ENCODE measurements around the gene ST6GALNAC6. TPM values are rescaled to one million over a fixed set of nuclear protein-coding genes. Genes with fewer than 3 reads are reported as not detected.

The ST6GALNAC6 gene
- polyA plus RNA-seq, 6 donors from 2014 or later: 17.2 to 27.8 (median 19.8) TPM

- peaks cover 4 to 37% (median 8%) of the 10 kb centered on the region in 3 donors for H3K27me3 Mint-ChIP-seq
- no peak for ATAC-seq (ENCODE audit: low read depth in 2 of 2)
- no peaks in the 10 kb centered on the region for H3K9me3 Mint-ChIP-seq
- H3K4me1 Mint-ChIP-seq: peaks cover 13 to 25% (median 21%) of the 10 kb centered on the region in 3 donors
- H3K4me3 Mint-ChIP-seq: peak overlapping the region; percentile 43 to 85 (median 71)
- H3K27ac Mint-ChIP-seq: peak overlapping the region in 1 of 6 donors; percentile 59
- H3K36me3 Mint-ChIP-seq: no peaks in the 10 kb centered on the region
- DNase-seq: no peak
Observed at GRCh38 chr9:127928676-127929624, 29.5 kb upstream of the ST6GALNAC6 start.

DNA sequence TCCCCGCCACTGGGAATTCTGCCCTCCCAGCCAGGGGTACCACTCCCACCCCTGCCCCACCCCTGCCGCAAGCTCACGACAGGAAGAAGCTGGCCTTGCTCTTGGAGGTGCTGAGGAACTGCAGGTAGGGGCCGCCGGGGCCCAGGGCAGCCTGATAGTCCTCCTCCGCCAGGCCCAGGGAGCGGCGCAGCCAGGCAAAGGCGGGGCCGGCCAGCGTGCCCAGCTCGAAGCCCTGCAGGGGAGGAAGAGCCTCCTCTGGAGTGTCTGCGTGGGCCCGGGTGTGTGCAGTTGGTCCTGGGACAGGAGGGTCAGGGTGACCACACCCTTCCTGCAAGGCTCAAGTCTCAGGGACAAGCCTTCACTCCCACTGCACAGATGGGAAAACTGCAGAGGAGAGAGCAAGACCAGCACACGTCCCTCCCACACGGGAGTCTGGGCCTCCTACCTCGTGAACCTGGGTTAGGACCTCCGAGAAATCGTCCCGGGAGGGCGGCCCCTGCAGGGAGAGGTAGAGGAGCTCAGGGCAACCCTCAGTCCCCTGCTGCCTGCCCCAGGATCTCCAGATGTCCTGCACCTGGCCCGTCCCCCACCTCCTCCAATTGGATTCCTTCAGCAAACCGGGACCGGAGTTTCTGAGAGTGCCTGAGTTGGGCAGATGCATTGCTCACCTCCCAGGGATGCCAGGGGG, 28.7 kb upstream of the ST6GALNAC6 start:
- Mint-ChIP-seq H3K4me1 (peaks cover 12 to 25% (median 20%) of the 10 kb centered on the region in 3 donors), H3K27ac (peak overlapping the region in 1 of 6 donors; percentile 59), H3K4me3 (peak overlapping the region in 6 of 8 donors; percentile 43 to 85 (median 64)), H3K9me3 (no peaks in the 10 kb centered on the region), H3K27me3 (peaks cover 4 to 42% (median 8%) of the 10 kb centered on the region in 3 donors), H3K36me3 (no peaks in the 10 kb centered on the region)
- no peak for ATAC-seq (ENCODE audit: low read depth in 2 of 2)
- DNase-seq: no peak

DNA sequence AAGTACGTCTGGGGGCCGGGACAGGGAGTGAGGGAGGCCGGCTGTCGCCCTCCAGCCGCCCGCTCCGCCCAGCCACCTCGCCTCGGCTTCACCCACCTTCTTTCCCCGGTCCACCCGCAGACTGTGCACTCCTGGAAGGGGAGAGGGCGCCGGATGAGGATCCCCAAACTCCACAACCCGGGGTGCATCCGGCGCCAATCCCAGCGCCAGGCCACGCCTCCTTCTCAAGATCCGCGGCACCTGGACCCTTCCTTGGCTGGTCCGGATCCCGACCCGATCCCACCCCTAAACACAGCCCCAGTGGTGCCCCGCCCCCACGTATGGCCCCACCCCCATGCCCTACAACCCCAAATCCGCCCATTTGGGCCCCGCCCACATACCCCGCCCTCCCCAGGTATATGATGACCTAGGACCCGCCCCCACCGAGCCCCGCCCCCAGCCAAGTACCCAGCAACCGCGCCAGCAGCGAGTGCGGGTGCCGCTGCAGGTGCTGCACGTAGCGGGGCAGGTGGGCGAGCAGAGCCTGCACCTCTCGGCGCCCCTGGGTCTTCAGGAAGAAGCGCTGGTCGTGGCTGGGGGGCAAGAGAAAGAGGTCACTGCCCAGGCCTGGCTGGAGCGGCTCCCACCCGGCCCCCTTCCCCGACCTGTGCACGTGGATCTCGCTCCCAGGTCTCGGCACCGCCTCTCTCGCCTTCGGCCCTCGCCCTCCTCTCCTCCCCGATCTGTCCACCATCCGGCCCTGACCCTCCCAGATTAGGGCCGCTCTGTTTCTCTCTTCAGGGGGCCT, 28.0 kb upstream of the ST6GALNAC6 start:
- peaks cover 8 to 25% (median 17%) of the 10 kb centered on the region in 3 donors for H3K4me1 Mint-ChIP-seq
- H3K9me3 Mint-ChIP-seq: no peaks in the 10 kb centered on the region
- ATAC-seq (ENCODE audit: low read depth in 2 of 2): peak; percentile 40
- peaks cover 4 to 42% (median 8%) of the 10 kb centered on the region in 3 donors for H3K27me3 Mint-ChIP-seq
- peak overlapping the region in 1 of 6 donors; percentile 41 for H3K27ac Mint-ChIP-seq
- H3K36me3 Mint-ChIP-seq: no peaks in the 10 kb centered on the region
- peak overlapping the region; percentile 61 to 88 (median 70) for H3K4me3 Mint-ChIP-seq
- DNase-seq: peak; percentile 45

DNA sequence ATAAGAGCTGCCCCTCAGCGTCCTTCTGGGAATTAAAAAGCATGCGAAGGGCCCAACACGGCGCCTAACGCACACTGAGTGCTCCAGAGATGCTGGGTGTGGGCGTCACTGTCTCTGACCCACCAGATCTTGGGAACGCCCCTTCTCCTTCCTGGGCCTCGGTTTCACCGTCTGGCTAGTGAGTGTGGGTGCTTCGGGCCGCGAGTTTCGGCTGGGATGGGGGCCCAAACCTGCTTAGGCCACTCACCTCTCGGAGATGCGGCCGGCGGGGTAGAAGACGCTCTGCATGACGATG, 27.4 kb upstream of the ST6GALNAC6 start:
- no peak overlapping the region for H3K27ac Mint-ChIP-seq
- no peaks in the 10 kb centered on the region for H3K36me3 Mint-ChIP-seq
- ATAC-seq (ENCODE audit: low read depth in 2 of 2): peak in 1 of 2 donors; percentile 2
- H3K4me3 Mint-ChIP-seq: peak overlapping the region; percentile 61 to 88 (median 70)
- H3K9me3 Mint-ChIP-seq: no peaks in the 10 kb centered on the region
- DNase-seq: no peak
- peaks cover 8 to 26% (median 17%) of the 10 kb centered on the region in 3 donors for H3K4me1 Mint-ChIP-seq
- H3K27me3 Mint-ChIP-seq: peaks cover 4 to 42% (median 8%) of the 10 kb centered on the region in 3 donors

DNA sequence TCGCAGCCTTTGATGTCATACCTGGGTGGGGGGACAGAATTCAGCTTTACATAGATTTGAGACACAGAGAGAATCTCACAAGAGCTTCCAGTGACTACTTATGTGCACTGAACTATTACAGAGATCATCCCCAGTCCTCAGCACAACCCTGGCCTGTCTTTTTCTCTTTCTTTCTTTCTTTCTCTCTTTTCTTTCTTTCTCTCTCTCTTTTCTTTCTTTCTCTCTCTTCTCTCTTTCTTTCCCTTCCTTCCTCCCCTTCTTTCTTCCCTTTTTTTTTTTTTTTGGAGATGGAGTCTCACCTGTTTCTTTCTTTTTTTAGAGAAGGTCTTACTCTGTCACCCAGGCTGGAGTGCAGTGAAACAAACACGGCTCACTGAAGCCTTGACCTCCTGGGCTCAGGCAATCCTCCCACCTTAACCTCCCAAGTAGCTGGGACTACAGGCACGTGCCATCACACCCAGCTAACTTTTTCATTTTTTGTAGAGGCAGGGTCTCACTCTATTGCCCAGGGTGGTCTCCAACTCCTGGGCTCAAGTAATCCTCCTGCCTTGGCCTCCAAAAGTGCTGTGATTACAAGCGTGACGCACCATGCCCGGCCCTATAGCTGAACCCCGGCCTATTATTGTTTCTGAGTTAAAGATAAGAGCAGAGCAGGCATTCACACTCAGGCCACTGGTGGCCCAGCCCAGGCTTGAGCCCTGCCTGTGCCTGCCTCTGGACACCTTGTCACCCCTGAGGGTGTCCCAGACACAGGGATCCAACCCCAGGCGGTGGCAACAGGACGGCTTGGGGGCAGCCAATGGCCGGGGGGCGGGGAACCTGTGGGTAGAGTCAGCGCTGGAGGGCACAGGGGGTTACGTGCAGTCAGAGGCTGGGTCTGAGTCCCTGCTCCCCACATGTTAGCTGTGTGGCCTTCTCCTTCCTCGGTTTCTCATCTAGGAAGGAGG, 26.8 kb upstream of the ST6GALNAC6 start:
- ATAC-seq (ENCODE audit: low read depth in 2 of 2) (no peak), DNase-seq (no peak)
- Mint-ChIP-seq H3K36me3 (no peaks in the 10 kb centered on the region), H3K4me3 (peak overlapping the region; percentile 55 to 88 (median 69)), H3K9me3 (no peaks in the 10 kb centered on the region), H3K27me3 (peaks cover 4 to 37% (median 8%) of the 10 kb centered on the region in 3 donors), H3K27ac (peak overlapping the region in 3 of 6 donors; percentile 42 to 98 (median 76)), H3K4me1 (peaks cover 8 to 25% (median 18%) of the 10 kb centered on the region in 3 donors)

GRCh38 chr9:127924736-127925444, 25.5 kb upstream of the ST6GALNAC6 start:
- no peaks in the 10 kb centered on the region for H3K36me3 Mint-ChIP-seq
- H3K27ac Mint-ChIP-seq: peak overlapping the region in 1 of 6 donors; percentile 11
- H3K4me1 Mint-ChIP-seq: peaks cover 10 to 18% (median 17%) of the 10 kb centered on the region in 3 donors
- peaks cover under 1 to 37% (median 8%) of the 10 kb centered on the region in 3 donors for H3K27me3 Mint-ChIP-seq
- DNase-seq: no peak
- no peak for ATAC-seq (ENCODE audit: low read depth in 2 of 2)
- no peaks in the 10 kb centered on the region for H3K9me3 Mint-ChIP-seq
- peak overlapping the region in 1 of 8 donors; percentile 19 for H3K4me3 Mint-ChIP-seq

DNA sequence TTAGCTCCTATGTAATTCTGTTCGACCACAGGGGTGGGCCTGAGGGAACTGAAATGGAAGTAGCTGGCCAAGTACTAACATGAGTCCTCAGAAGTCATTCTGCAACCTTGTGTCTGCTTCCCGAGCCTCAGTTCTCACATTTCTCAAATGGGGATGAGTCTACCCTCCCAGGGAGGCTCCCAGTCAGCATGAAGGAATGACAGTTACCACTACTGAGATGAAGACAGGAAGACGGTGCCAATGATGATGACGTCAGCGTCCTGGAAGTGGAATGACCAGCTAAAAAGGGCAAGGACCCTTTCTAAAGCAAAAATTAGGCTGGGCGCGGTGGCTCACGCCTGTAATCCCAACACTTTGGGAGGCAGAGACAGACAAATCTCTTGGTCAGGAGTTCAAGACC, 24.4 kb upstream of the ST6GALNAC6 start:
- no peak for ATAC-seq (ENCODE audit: low read depth in 2 of 2)
- no peaks in the 10 kb centered on the region for H3K36me3 Mint-ChIP-seq
- peak overlapping the region in 1 of 8 donors; percentile 42 for H3K4me3 Mint-ChIP-seq

DNA sequence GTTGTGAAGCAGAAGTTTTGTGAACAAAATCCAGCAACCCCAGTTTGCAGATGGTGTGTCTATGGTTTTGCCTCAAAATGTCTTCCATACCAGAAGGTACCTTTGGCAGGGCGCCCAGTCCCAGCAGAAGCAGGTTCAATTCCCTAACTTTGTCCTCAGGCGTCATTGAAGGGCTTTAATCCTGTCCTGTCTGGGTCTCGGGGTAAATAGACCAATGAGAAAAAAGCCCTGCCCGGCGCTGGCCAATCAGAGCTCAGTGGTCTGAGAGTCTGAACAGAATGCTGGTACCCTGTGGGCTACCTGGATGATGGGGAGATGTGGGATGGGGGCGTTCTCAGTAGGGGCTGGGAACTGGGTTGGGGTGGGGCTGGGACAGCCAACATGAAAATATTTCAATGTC, 23.6 kb upstream of the ST6GALNAC6 start:
- ATAC-seq (ENCODE audit: low read depth in 2 of 2) (no peak), DNase-seq (no peak)
- H3K4me3 Mint-ChIP-seq: no peak overlapping the region
- no peak overlapping the region for H3K27ac Mint-ChIP-seq
- H3K4me1 Mint-ChIP-seq: peaks cover 19 to 32% (median 23%) of the 10 kb centered on the region in 3 donors
- H3K27me3 Mint-ChIP-seq: peaks cover 0 to 29% (median 8%) of the 10 kb centered on the region in 3 donors
- no peaks in the 10 kb centered on the region for H3K36me3 Mint-ChIP-seq
- no peaks in the 10 kb centered on the region for H3K9me3 Mint-ChIP-seq

More for the DNA sequence above, 24.4 kb upstream of the ST6GALNAC6 start:
- no peaks in the 10 kb centered on the region for H3K9me3 Mint-ChIP-seq
- DNase-seq: no peak
- peaks cover 15 to 25% (median 16%) of the 10 kb centered on the region in 3 donors for H3K4me1 Mint-ChIP-seq
- peaks cover 0 to 36% (median 8%) of the 10 kb centered on the region in 3 donors for H3K27me3 Mint-ChIP-seq
- H3K27ac Mint-ChIP-seq: peak overlapping the region in 1 of 6 donors; percentile 7

DNA sequence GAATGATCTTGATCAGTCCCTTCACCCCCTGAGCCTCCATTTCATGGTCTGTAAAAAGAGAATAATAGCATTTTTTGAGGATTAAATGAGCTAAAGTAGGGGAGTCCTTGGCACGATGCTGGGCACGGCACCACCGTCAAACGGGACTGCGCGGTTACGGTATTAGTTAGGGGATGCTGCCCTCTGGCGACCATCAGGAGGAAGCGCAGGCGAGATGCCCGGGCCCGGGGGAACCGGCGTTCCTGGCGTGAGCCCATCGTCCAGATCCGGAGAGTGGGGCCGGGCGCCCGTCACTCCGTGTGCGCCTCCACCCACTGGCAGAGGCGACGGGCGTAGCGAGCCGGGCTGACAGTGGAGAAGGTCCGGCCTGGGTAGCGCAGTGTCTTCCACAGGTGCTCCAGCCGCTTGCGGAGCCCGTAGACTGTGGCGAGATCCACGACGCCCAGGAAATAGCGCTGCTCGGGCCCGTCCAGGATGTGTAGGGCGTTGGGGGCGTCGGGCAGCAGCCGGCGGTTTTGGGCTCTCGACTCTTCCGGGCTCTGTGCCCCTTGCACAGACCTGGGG, 22.2 kb upstream of the ST6GALNAC6 start:
- peak overlapping the region in 5 of 6 donors; percentile 54 to 93 (median 64) for H3K27ac Mint-ChIP-seq
- peak overlapping the region in 7 of 8 donors; percentile 25 to 61 (median 48) for H3K4me3 Mint-ChIP-seq
- peaks cover 27 to 43% (median 29%) of the 10 kb centered on the region in 3 donors for H3K4me1 Mint-ChIP-seq
- DNase-seq (peak; percentile 70), ATAC-seq (ENCODE audit: low read depth in 2 of 2) (peak in 1 of 2 donors; percentile 13)
- no peaks in the 10 kb centered on the region for H3K9me3 Mint-ChIP-seq
- peaks cover 0 to 23% (median 8%) of the 10 kb centered on the region in 3 donors for H3K27me3 Mint-ChIP-seq
- no peaks in the 10 kb centered on the region for H3K36me3 Mint-ChIP-seq

DNA sequence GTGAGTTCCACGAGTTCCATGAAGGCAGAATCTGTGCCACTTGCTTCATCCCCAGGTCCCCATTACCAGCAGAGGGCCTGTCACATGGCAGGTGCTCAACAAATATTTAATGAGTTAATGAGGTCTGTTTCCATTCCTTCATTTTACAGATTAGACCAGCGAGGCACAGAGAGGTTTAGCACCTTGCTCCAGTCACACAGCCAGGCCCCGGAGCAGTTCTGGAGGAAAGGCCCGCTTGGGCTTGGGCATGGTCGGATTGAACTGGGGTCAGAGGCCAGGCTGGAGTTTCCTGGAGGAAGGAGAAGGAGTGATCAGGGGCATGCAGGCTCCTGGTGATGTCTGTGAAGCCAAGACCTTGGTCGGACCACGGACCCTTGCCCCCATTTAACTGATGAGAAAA, 21.4 kb upstream of the ST6GALNAC6 start:
- Mint-ChIP-seq H3K27me3 (peaks cover 0 to 15% (median 2%) of the 10 kb centered on the region in 3 donors), H3K36me3 (no peaks in the 10 kb centered on the region), H3K9me3 (no peaks in the 10 kb centered on the region), H3K27ac (peak overlapping the region in 4 of 6 donors; percentile 54 to 90 (median 82)), H3K4me1 (peaks cover 30 to 41% (median 33%) of the 10 kb centered on the region in 3 donors), H3K4me3 (peak overlapping the region in 1 of 8 donors; percentile 33)
- no peak for DNase-seq
- no peak for ATAC-seq (ENCODE audit: low read depth in 2 of 2)

DNA sequence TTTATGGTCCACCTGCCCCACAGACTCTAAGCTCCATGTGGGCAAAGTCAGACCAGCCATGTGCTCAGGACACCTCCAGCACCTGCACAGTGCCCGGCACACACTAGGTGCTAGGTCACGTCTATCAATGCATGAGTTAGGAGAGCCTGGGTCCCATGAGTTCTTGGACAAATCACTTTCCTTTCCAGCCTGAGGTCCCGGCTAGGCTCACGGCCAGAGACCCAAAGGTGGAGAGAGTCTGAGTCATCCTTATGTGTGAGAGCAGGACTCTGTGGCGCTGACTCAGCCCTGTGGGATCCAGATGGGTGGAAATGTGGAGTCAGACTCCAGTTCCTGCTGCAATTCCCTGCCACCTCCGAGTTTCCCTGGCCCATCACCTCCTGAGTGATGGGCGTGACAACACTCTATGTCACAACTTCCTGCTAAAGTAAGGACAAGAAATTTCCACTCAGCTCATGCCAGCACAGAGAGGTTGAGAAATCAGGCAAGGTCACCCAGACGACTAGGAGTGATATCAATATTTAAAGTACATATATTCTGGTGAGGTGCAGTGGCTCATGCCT, 19.9 kb upstream of the ST6GALNAC6 start:
- peaks cover 32 to 54% (median 47%) of the 10 kb centered on the region in 3 donors for H3K4me1 Mint-ChIP-seq
- no peaks in the 10 kb centered on the region for H3K9me3 Mint-ChIP-seq
- peaks cover 0 to 5% (median 0%) of the 10 kb centered on the region in 3 donors for H3K27me3 Mint-ChIP-seq
- H3K36me3 Mint-ChIP-seq: no peaks in the 10 kb centered on the region
- DNase-seq: no peak
- peak overlapping the region in 3 of 6 donors; percentile 93 to 99 (median 96) for H3K27ac Mint-ChIP-seq
- H3K4me3 Mint-ChIP-seq: peak overlapping the region in 3 of 8 donors; percentile 69 to 99 (median 85)
- ATAC-seq (ENCODE audit: low read depth in 2 of 2): no peak
